HL-60/S4 treated with phorbol 12-myristate 13-acetate at 8.2 ng/mL for 4 days and 3 days (cell line): ENCODE results near the gene C5orf47.

ENCODE experiments used
- in situ Hi-C: fragments of 300-500 bp; cut with MboI; formaldehyde crosslinking; loops from 2 replicates; pipeline ENCODE4 v1.15.0; 2022; ENCODE audit warnings: low sequenced_read_pairs

Gene C5orf47, protein sequence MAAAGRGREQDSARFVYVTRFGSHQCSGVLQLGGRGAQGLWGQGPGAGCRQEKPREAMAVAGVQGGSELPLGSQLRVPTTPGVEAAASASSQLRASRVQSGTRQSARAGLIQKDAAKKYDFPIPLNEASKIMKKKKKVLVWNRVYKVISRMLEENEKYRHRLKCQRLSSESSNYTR

DNA sequence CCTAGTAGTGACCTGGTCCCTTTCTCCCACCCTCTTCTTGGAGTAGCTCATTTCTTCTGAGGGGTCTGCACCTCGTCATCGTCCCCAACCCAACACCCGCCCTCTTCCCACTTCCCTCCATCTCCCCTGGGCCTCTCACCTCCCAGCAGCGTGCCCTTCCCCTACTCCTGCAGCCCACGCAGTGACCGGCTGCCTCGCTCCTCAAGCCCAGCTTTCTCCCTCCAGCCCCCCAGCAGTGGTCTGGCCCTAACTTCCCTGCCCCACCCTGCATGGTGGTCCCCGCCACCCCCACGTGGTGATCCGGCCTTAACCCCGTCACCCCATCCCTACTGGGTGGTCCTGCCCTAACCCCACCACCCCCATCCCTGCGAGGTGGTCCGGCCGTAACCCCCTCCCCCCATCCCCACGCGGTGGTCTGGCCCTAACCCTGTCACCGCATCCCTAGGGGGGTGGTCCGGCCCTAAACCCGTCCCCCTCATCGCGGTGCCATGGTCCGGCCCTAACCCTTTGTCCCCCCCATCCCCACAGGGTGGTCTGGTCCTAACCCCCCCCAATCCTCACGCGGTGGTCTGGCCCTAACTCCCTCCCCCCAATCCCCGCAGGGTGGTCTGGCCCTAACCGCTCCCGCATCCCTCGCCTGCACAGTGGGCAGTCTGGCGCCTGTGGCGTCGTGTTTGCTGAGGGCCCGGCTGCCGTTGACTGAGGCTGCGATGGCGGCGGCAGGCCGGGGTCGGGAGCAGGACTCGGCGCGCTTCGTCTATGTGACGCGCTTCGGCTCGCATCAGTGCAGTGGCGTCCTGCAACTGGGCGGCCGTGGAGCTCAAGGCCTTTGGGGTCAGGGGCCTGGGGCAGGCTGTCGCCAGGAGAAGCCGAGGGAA, at the start of gene C5orf47:
TSS of gene C5orf47 (plus strand) at position 617 of the 878 bp plus-strand sequence. CDS start at position 711, 94 bp downstream.
- in situ Hi-C loops, result no loop called here

DNA sequence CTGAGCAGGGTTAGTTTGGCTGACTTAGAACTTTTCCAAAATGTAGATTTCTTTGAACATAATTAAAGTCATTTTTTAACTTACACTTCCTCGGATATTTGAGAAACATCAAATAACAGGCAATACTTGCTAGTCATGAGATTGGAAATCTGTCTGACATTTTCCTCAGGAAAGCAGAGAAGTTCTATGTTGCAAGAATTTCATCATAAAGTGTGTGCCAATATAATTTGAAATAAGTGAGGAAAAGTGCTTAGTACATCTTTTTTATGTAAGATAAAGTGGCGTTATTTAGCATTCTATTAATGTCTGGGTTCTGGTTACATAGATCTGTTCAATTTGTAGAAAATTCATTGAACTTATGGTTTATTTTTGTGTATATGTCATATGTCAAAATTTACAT, 48.7 kb upstream of the C5orf47 start:
- in situ Hi-C loops, result no loop called here

- in situ Hi-C loops, result no loop called here
Observed at GRCh38 chr5:173941102-173941501, 47.9 kb upstream of the C5orf47 start.

GRCh38 chr5:173941758-173942401, 47.1 kb upstream of the C5orf47 start:
- in situ Hi-C loops, result no loop called here

- in situ Hi-C loops, result no loop called here
Observed at GRCh38 chr5:173944511-173944910, 44.5 kb upstream of the C5orf47 start.

- in situ Hi-C loops, result no loop called here
Observed at GRCh38 chr5:173945160-173945559, 43.8 kb upstream of the C5orf47 start.

- in situ Hi-C loops, result no loop called here
Observed at GRCh38 chr5:173946323-173946722, 42.6 kb upstream of the C5orf47 start.

DNA sequence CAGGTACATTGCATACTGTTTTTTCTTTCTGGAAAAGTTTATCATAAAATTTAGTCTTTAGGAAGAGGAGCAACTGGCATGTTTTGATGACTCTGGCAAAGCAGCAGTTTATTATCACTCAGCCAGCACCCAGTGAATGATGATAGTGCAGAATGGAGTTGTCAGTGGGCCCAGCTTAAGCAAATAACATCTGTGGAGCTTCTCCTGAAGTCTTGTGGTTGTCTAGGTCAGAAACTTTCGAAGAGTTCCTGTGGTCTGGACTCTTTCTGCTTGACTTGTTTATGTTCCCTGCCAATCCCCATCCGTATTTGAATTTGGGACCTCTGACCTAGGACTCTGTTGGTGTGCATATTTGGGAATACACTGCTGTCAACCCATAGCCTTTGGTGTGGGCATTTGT, 38.1 kb upstream of the C5orf47 start:
- in situ Hi-C loops, result no loop called here

- in situ Hi-C loops, result no loop called here
Observed at GRCh38 chr5:173953528-173954090, 35.4 kb upstream of the C5orf47 start.

DNA sequence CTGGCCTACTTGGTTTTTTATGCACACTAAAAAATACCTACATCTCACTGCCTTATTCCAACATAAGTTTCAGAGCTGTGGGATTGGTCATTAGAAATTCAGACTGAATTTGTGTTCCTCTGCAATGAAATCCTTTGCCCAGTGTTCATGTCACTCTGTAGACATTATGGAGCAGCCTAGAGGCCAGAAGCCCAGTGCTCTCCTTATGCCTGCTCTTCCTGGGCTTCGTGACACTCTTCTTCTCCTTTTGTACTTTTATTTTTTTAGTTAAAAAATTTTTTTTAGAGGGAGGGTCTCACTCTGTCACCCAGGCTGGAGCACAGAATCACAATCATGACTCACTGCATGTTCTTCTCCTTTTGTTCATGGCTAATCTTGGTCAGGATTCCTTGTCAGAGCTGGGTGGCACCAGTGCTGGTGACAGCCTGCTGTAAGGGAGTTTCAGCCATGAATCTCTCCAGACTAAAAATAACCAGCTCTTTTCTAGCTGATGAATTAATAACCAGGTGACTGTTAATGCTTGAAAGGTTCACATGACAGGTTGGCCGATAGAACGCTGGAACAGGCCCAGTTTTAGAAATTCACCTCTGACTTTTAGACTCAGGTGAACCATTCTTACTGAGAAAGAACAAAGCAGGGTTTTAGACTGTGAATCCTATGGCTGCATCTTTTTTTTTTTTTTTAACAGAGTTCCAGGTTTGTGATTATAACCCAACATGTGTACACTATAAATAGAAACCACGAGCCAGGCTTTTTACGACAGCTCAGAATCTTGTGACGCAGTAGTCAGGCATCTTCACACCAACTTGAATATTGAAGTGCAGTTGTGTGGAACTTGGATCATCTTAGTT, 34.1 kb upstream of the C5orf47 start:
- in situ Hi-C loops, result no loop called here

- in situ Hi-C loops, result loop anchor here (10.0 kb wide), 1 partner anchor 336 kb away; no protein-coding TSS in a partner anchor
Observed at GRCh38 chr5:173960986-173961385, 28.0 kb upstream of the C5orf47 start.

DNA sequence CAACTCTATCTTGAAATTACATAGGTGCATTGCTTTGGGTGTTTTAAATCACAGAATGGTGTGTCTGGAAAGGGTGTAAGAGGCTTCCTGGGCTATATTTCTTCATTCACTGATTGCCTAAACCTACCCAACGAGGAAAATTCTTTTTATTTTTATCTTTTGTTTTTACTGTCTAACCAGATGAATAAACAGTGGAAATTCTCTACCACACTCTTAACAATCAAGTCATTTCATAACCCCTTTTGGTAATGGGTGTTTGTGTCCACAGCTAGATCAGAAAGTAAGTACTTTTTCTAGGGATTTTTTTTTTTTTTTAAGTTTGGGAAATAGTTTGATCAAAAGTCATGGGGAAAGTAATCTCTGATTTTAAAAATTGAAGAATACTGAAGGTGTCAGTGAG, 27.6 kb upstream of the C5orf47 start:
- in situ Hi-C loops, result loop anchor here (10.0 kb wide), 1 partner anchor 337 kb away; no protein-coding TSS in a partner anchor

GRCh38 chr5:173962436-173962972, 26.5 kb upstream of the C5orf47 start:
- in situ Hi-C loops, result loop anchor here (10.0 kb wide), 1 partner anchor 338 kb away; no protein-coding TSS in a partner anchor

- in situ Hi-C loops, result loop anchor here (10.0 kb wide), 1 partner anchor 339 kb away; no protein-coding TSS in a partner anchor
Observed at GRCh38 chr5:173963182-173963838, 25.7 kb upstream of the C5orf47 start.

GRCh38 chr5:173963867-173964441, 25.0 kb upstream of the C5orf47 start:
- in situ Hi-C loops, result loop anchor here (10.0 kb wide), 1 partner anchor 339 kb away; no protein-coding TSS in a partner anchor

- in situ Hi-C loops, result loop anchor here (10.0 kb wide), 1 partner anchor 340 kb away; no protein-coding TSS in a partner anchor
Observed at GRCh38 chr5:173964506-173964905, 24.5 kb upstream of the C5orf47 start.

GRCh38 chr5:173967241-173967640, 21.7 kb upstream of the C5orf47 start:
- in situ Hi-C loops, result loop anchor here (10.0 kb wide), 1 partner anchor 342 kb away; no protein-coding TSS in a partner anchor

- in situ Hi-C loops, result loop anchor here (10.0 kb wide), 1 partner anchor 343 kb away; no protein-coding TSS in a partner anchor
Observed at GRCh38 chr5:173968154-173968797, 20.7 kb upstream of the C5orf47 start.
